HG02943 (cell line): ENCODE data around the gene PLCE1.

ENCODE experiments used
- ATAC-seq: cut with Tn5 transposase; IDR thresholded peaks from one replicate; pipeline ENCODE4 v1.9.1; 2021; ENCODE audit warnings: mild to moderate bottlenecking, low read depth, moderate library complexity; ENCODE audit not compliant: unreplicated experiment

The PLCE1 gene

DNA sequence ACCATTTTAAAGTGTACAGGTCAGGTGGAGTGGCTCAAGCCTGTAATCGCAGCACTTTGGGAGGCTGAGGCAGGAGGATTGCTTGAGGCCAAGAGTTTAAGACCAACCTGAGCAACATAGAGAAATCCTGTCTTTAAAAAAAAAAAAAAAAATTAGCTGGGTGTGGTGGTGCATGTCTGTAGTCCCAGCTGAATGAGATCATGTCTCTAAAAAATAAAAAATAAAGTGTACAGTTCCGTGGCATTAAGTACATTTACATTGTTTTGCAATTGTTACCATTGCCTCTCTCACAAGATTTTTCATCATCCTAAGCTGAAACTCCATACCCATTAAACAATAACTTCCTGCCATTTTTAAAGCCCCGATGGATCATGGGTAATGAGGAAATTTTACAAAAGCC, 20.6 kb downstream of the PLCE1 start:
- no peak for ATAC-seq

- ATAC-seq, result no peak
These were observed 23.3 kb downstream of the PLCE1 start for GRCh38 chr10:94016727-94017714.

- ATAC-seq, result no peak
These were observed 24.4 kb downstream of the PLCE1 start for GRCh38 chr10:94018107-94018506.

DNA sequence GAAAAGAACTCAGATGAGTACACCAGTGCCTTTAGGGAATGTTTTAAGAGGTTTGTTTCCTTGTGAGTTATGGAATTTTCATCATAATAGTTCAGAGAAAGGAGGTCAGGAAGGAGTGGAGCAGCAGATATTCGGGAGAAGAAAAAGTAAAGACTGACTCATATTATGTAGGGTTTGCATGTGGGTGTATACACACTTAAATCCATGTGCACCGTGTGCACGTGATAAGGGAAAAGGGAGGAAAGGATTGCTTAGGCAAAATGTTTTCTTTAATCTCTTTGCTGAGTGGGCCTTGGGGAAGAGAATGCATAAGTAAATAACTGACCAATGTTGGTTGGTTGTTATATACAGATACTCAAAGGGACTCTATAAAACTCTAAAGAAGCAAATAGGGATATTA, 30.2 kb downstream of the PLCE1 start:
- ATAC-seq, result no peak

DNA sequence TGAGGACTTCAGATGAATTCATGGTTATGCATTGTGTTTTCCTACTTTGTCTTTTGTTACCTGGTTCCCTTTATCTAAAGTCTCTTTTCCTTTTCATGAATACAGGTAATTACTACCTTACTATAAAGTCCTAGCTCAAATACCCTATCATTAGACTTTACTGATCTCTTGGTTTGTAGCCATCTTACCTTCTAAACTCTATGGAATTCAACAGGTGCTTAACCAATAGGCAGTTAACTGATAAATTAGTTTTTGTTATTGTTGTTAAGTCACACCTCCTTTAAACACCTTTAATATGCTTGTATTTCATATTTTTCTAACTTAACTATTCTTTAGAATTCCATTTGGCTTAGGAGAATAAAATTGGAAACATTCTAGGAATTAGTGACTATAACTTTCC, 30.7 kb downstream of the PLCE1 start:
- ATAC-seq, result no peak

GRCh38 chr10:94025806-94026205, 32.1 kb downstream of the PLCE1 start:
- no peak for ATAC-seq

DNA sequence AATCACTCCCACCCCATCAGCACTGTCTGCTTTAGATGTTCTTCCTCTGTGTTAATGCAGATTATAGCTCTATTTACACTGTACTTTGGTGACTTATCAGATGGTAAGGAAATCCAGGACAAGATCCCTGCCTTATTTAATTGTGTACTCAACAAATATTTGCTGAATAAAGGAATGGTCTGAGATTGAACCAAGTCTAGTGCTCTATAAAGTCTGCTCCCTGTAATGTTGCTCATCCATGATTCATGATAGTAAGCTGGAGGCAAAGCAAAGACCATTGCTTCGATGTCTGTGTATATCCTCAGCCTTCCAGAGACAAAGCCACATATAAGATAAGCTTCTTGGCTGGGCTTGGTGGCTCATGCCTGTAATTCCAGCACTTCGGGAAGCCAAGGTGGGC, 33.5 kb downstream of the PLCE1 start:
- no peak for ATAC-seq

DNA sequence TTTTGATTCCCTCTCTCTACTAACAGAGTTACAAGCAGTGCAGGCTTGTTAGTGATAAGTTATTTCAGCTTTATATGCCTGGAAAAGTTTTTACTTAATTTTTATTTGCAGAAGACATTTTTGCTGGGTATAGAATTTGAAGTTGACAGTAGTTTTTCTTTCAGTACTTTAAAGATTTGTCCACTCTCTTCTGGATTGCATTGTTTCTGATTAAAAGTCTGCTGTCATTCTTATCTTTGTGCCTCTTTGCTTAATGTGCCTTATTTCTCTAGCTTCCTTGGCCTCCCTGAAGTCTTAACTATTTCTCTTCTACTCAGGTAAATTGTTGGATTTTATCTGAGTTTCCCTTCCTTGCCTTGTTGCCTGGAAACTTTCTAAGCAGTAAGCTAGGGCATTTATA, 36.2 kb downstream of the PLCE1 start:
- no peak for ATAC-seq

GRCh38 chr10:94035982-94036765, 42.4 kb downstream of the PLCE1 start:
- ATAC-seq, result no peak

GRCh38 chr10:94036766-94037033, 43.0 kb downstream of the PLCE1 start:
- ATAC-seq, result no peak

- no peak for ATAC-seq
These were observed 43.6 kb downstream of the PLCE1 start for GRCh38 chr10:94037286-94037685.

GRCh38 chr10:94038024-94038423, 44.3 kb downstream of the PLCE1 start:
- ATAC-seq, result no peak

DNA sequence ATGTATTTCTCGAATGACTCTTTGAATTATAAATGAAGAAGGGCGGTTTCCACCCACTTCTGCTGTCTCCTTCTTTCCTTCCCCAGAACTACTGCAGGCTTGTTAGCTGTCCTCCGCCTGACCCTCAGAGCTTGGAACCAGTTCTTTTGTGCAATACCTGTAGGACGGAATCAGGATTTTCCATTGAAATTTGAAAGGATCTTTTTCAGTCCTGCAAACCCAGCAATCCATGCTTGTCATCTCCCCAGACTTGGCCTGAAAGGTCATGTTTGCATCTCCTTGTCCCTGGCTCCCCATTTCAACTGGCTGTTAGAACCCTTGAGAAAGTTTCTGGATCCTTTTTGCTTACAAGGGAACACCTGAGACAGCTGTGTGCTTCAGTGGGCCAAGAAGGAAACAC, 47.5 kb downstream of the PLCE1 start:
- no peak for ATAC-seq

DNA sequence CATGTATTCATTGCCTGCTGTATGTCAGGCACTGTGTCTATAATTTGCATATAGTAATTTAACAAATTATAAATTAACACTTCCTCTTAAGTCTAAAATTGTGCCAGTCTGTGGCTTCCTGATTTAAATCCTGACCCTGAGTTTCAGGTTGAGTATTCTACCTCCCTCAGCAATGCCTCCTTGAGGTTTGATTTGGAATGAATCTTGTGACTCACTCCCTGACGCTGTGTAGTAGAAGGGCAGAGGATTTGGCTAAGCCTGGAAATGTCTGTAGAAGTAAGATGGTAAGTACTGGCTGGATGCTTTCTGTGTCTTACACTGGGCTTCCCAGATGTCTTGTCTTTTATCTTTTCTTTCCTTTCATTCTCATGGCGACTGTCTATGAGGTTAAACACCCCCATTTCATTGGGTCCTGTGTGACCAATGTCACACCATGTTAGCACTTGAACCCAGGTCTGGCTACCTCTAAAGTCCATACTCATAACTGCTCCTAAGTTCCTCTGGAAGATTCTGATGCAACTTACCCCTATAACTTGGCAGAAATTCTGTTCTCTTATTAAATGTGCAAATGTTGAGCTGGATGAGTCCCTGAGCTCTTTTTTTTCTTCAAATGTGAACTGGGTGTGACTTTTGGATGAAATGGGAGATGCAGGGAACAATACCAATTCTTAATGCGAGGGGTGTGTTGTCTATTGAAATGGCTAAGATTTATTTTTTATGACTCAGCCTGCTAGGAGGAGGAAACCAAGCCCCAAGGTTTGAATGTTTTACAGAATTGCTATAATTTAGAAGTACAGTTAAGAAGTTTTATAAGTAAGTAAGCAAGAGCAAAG, 48.5 kb downstream of the PLCE1 start:
- no peak for ATAC-seq

GRCh38 chr10:94042834-94043175, 49.1 kb downstream of the PLCE1 start:
- ATAC-seq, result no peak
